ENCODE data around the gene RBM4.
"Not testable (repeated sequence)": the region's sequence is repeated elsewhere in the genome, so short reads cannot be mapped to it uniquely, and the experiment has no call there.

The RBM4 gene

GRCh38 chr11:66617155-66617834 is 21.2 kb upstream of the RBM4 start:
- no peak for DNase-seq

- DNase-seq: peak; percentile 17
Measured at GRCh38 chr11:66619080-66619554, 19.4 kb upstream of the RBM4 start.

- DNase-seq: no peak
Measured at GRCh38 chr11:66624450-66624849, 14.1 kb upstream of the RBM4 start.

- no peak for DNase-seq
Measured at GRCh38 chr11:66625041-66625751, 13.3 kb upstream of the RBM4 start.

GRCh38 chr11:66625752-66626149 is 12.8 kb upstream of the RBM4 start:
- DNase-seq: no peak

GRCh38 chr11:66626382-66626781 is 12.1 kb upstream of the RBM4 start:
- no peak for DNase-seq

GRCh38 chr11:66626926-66627325 is 11.6 kb upstream of the RBM4 start:
- no peak for DNase-seq

GRCh38 chr11:66628061-66628603 is 10.4 kb upstream of the RBM4 start:
- no peak for DNase-seq

- DNase-seq: no peak
Measured at GRCh38 chr11:66629356-66629755, 9.1 kb upstream of the RBM4 start.

- DNase-seq: no peak
Measured at GRCh38 chr11:66631883-66632282, 6.6 kb upstream of the RBM4 start.

GRCh38 chr11:66632952-66633351 is 5.6 kb upstream of the RBM4 start:
- DNase-seq: no peak

GRCh38 chr11:66636411-66636810 is 2.1 kb upstream of the RBM4 start:
- no peak for DNase-seq

- DNase-seq: no peak
Measured at GRCh38 chr11:66637557-66638176, 836 bp upstream of the RBM4 start.

- DNase-seq: peak; percentile 31
Measured at GRCh38 chr11:66639066-66639813, 737 bp downstream of the RBM4 start.

GRCh38 chr11:66639814-66640340 is 1.4 kb downstream of the RBM4 start:
- not testable (repeated sequence) for DNase-seq

GRCh38 chr11:66641834-66642233 is 3.3 kb downstream of the RBM4 start:
- DNase-seq: no peak

GRCh38 chr11:66643745-66644437 is 5.4 kb downstream of the RBM4 start:
- no peak for DNase-seq

- no peak for DNase-seq
Measured at GRCh38 chr11:66646828-66647227, 8.3 kb downstream of the RBM4 start.

- DNase-seq: no peak
Measured at GRCh38 chr11:66649903-66650302, 11.4 kb downstream of the RBM4 start.

GRCh38 chr11:66651016-66651415 is 12.5 kb downstream of the RBM4 start:
- DNase-seq: no peak

- no peak for DNase-seq
Measured at GRCh38 chr11:66652651-66653050, 14.1 kb downstream of the RBM4 start.

GRCh38 chr11:66653123-66653522 is 14.6 kb downstream of the RBM4 start:
- no peak for DNase-seq

Data from CD4-positive, alpha-beta T cell treated with Interleukin-6 for 4 hours (primary cell).